ENCODE measurements around the gene ZNF19.

Gene ZNF19

GRCh38 chr16:71493213-71493612, 4.1 kb upstream of the ZNF19 start:
- intact Hi-C loops (cut with DNase I): no loop called here

GRCh38 chr16:71492786-71493185, 3.7 kb upstream of the ZNF19 start:
- DNase-seq: no peak
- intact Hi-C loops (cut with DNase I): no loop called here

More at GRCh38 chr16:71493213-71493612, 4.1 kb upstream of the ZNF19 start:
- DNase-seq: no peak

GRCh38 chr16:71491054-71491453, 1.9 kb upstream of the ZNF19 start:
- intact Hi-C loops (cut with DNase I): no loop called here
- no peak for DNase-seq

- DNase-seq: no peak
- intact Hi-C loops (cut with DNase I): no loop called here
Measured at GRCh38 chr16:71490361-71490760, 1.2 kb upstream of the ZNF19 start.

GRCh38 chr16:71484006-71484893, 4.9 kb downstream of the ZNF19 start:
- peak; percentile 85 to 97 (median 92) for DNase-seq
- intact Hi-C loops (cut with DNase I): loop anchor here (1.0 to 10.0 kb wide), 2 partner anchors 22 to 81 kb away; partner anchors contain the start of gene ZNF23

GRCh38 chr16:71482569-71482968, 6.6 kb downstream of the ZNF19 start:
- DNase-seq: no peak
- intact Hi-C loops (cut with DNase I): loop anchor here (10.0 kb wide), 1 partner anchor 82 kb away; no protein-coding TSS in a partner anchor

GRCh38 chr16:71480956-71481355, 8.2 kb downstream of the ZNF19 start:
- DNase-seq: no peak
- intact Hi-C loops (cut with DNase I): loop anchor here (10.0 kb wide), 1 partner anchor 84 kb away; no protein-coding TSS in a partner anchor

GRCh38 chr16:71479420-71479819, 9.7 kb downstream of the ZNF19 start:
- intact Hi-C loops (cut with DNase I): no loop called here
- peak in 22 of 42 donors; percentile 5 to 59 (median 28) for DNase-seq

- intact Hi-C loops (cut with DNase I): no loop called here
- no peak for DNase-seq
Measured at GRCh38 chr16:71476457-71477124, 12.5 kb downstream of the ZNF19 start.

GRCh38 chr16:71474864-71475263, 14.3 kb downstream of the ZNF19 start:
- no peak for DNase-seq

GRCh38 chr16:71473891-71474290, 15.2 kb downstream of the ZNF19 start:
- intact Hi-C loops (cut with DNase I): no loop called here
- DNase-seq: no peak

More at GRCh38 chr16:71474864-71475263, 14.3 kb downstream of the ZNF19 start:
- intact Hi-C loops (cut with DNase I): no loop called here

- no peak for DNase-seq
- intact Hi-C loops (cut with DNase I): no loop called here
Measured at GRCh38 chr16:71472931-71473330, 16.2 kb downstream of the ZNF19 start.

- intact Hi-C loops (cut with DNase I): no loop called here
Measured at GRCh38 chr16:71472051-71472450, 17.1 kb downstream of the ZNF19 start.

GRCh38 chr16:71467810-71468209, 21.3 kb downstream of the ZNF19 start:
- intact Hi-C loops (cut with DNase I): no loop called here
- DNase-seq: no peak

More at GRCh38 chr16:71472051-71472450, 17.1 kb downstream of the ZNF19 start:
- no peak for DNase-seq

GRCh38 chr16:71464231-71464630, 24.9 kb downstream of the ZNF19 start:
- intact Hi-C loops (cut with DNase I): no loop called here
- no peak for DNase-seq

GRCh38 chr16:71461686-71462648, 27.2 kb downstream of the ZNF19 start, which contains the start of gene ZNF23:
ZNF23 (minus strand) TSS chr16:71462247; CDS start chr16:71456796, 5,451 bp downstream.
- DNase-seq: peak; percentile 65 to 96 (median 92)
- intact Hi-C loops (cut with DNase I): loop anchor here (1.0 kb wide), 1 partner anchor 22 kb away; no protein-coding TSS in a partner anchor

GRCh38 chr16:71460941-71461340, 28.2 kb downstream of the ZNF19 start:
- intact Hi-C loops (cut with DNase I): no loop called here
- DNase-seq: no peak

GRCh38 chr16:71460236-71460635, 28.9 kb downstream of the ZNF19 start:
- intact Hi-C loops (cut with DNase I): no loop called here
- no peak for DNase-seq

GRCh38 chr16:71459510-71459909, 29.6 kb downstream of the ZNF19 start:
- DNase-seq: no peak
- intact Hi-C loops (cut with DNase I): no loop called here
